ENCODE data around the gene ZNRD2.

The ZNRD2 gene

DNA sequence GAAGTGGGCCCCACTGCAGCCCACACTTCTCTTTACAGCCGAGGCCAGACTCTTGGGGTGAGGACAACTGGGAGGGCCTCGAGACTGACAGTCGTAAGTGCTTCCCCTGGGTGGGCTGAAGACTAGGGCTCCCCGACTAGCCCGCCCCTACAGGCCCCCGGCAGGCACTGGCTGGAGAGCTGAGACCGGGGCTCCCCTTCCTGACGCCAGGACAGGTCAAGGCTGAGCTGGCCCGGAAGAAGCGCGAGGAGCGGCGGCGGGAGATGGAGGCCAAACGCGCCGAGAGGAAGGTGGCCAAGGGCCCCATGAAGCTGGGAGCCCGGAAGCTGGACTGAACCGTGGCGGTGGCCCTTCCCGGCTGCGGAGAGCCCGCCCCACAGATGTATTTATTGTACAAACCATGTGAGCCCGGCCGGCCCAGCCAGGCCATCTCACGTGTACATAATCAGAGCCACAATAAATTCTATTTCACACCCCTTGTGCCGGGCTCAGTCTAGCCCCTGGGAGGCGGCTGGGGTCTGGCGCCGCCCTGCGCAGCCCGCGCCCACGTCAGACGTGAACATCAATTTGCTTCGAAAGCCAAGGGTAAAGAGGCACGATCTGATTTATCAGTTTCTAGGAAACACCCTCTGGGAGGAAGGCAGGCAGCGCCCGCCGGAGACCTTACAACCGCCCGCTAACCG is 31.9 kb upstream of the ZNRD2 start:
- ATAC-seq (no peak), DNase-seq (peak; percentile 5)

DNA sequence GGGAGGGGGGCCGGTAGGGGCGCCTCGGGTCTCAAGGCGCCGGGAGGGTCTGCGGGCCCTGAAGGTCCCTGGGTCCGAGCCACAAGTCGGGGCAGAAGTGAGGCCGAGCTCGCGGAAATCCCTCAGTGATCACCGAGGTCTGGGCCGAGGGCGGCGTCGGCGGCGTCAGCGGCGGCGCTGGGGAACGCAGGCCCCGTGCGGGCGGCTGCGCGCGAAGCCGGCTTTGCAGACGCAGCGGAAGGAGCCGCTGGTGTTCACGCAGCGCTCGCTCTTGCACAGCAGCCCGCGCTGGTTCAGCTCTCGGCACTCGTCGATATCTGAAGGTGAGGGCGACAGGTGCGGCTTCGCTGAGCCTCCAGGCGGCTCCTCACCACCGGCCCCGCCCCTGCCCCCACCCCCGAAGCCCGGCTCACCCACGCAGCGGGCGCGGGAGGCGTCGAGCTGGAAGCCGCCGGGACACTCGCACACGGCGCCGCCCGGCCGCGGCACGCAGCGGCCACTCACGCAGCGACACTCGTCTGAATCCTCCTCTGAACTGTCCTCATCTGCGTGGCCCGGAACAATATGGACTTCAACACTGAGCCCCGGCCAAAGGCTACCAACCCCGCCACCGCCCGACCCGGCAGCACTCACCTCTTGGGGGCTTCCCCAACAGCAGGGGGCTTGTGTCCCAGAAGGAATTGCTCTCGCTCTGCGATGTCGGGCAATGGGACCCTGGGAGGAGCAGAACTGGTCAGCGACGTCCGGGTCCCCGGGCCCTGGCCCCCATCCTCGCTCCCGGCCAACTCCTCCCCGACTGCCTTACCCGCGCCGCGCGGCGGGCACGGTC is 31.1 kb upstream of the ZNRD2 start:
- ATAC-seq = no peak
- no peak for DNase-seq

DNA sequence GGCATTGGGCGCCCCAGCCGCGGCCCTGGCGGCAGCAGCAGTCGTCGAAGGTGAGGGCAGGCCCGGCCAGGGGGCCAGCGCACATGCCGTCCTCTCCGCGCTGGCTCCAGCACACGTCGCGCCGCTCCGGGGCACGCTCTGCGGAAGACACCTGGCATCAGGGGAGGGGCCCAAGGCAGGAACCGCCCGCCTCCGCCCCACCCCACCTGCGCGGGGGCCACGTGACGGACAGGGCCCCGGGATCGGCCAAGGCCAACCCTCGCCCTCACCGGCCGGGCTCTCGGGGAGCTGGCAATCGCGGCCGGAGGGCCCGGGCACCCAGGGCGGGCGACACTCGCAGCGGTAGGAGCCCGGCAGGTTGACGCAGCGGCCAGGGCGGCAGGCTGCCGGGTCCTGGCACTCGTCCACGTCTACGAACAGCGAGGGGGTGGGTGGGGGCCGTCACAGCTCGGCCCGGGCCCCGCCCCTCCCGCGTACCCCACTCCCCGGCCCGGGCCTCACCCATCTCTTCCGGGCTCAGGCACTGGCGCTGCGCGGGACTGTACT is 30.5 kb upstream of the ZNRD2 start:
- DNase-seq = no peak
- ATAC-seq = peak; percentile 73

DNA sequence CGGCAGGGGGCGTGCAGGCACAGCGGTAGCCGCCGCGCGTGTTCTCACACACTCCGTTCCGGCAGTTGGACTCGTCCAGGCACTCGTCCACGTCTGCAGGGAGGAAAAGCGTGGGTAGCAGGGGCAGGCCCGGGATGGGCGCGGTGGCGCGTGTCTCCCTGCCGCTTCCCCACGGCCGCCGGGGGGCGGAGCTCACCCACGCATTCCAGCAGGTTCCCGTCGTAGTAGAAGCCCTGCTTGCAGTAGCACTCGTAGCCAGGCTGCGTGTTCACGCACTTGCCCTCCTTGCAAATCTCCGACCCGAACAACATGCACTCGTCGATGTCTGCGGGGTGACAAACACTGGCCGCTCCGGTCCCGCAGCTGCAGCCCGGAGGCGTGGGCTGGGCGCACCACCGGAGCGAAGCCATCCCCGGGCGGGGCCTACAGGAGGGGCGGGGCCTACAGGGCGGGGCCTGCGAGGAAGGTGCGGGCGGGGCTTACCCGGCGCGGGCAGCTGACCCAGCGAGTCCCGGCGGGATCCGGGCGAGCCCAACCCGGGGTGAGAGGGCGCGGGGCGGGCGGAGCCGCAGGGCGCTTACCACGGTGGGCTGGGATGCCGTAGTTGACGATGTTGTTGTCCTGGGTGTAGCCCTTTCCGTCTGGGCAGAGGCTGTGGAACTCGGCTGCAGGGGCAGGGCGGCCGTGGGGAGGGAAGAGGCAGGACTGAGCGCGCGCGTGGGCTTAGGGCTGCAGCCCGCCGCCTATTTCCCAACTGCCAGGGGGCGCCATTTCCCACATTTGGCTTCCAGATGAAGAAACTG is 29.8 kb upstream of the ZNRD2 start:
- DNase-seq = peak; percentile 96
- ATAC-seq = peak; percentile 90

DNA sequence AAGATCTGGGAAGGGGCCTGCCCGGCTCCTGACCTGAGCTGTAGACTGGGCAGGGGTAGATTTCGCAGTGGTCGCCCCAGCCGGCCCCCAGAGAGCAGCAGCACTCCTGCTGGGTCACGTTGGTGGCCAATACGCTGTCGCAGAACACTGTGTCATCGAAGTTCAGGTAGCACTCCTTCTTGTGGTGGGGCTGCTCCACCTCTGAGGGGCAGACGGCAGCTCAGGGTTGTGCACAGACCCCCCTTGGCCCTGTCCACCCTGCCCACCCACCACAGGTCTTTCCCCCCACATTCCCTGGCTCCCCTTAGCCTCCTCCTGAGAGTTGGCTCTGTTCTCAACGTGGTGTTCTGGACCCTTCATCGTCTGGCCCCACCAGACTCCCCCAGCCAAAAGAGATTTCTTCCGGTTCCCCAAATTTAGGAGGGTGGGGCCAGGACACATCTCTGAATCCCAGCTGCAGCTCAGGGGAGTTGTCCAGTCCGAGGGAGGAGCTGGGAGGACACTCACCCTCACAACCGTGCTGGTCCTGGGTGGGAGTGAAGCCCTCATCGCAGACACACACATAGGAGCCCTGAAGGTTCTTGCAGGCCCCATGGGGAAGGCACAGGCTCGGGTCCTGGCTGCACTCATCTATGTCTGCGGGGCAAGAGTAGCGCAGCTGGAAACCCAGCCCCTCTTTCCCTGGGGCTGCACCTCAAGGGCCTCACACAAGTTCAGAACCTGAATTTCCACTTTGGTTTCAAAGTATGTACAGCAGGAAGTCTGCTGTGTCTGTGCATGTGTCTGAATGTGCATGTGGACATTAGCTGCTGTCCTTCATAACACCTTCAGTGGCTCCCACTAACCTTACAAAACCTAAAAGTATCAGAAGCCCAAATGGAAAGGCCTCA is 28.9 kb upstream of the ZNRD2 start:
- DNase-seq = no peak
- no peak for ATAC-seq

DNA sequence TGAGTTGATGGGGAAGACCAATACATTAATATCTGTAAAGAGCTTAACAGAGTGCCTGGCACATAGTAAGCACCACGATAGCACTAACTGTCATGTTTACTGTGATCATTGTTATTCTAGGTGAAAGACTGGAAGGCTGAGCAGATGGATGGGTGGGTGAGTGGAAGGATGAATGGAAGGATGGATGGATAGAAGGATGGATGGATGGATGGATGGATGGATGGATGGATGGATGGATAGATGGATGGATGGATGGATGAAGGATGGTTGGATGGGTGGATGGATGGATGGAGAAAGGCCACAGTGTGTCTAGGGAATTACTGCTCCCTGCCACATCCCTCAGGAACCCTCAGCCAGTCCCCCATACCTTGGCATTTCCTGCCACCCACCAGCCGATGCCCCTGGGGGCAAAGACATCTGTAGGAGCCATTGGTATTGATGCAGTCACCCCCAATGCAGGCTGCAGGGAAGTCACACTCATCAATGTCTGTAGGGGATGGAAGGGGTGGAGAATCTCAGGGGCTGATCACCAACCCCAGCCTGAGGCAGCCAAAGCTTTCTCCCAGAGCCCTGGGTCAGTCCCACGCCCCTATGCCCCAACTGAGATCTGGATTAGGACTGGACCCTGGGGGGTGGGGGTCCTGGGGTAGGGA is 27.4 kb upstream of the ZNRD2 start:
- ATAC-seq = no peak
- DNase-seq = no peak

DNA sequence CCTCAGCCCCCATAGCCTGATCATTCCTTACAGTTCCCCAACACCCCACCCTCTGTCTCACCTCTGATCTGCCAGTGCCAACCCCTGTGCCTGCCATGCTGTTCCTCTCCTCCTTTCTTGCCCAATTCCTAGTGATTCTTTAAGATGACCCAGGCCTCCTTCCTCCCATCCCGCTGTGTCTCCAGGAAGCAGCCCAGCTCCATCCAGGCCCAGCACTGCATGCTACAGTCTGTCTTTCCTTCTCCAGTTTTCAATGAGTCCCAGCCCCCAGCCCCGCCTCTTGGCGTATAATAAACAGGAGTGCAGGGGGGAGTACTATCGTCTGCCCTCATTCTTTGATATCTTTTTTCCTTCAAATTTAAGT is 24.4 kb upstream of the ZNRD2 start:
- no peak for ATAC-seq
- DNase-seq = no peak

- DNase-seq = peak; percentile 99
- peak; percentile 85 for ATAC-seq
Observed at GRCh38 chr11:65546217-65546958, 23.9 kb upstream of the ZNRD2 start.

DNA sequence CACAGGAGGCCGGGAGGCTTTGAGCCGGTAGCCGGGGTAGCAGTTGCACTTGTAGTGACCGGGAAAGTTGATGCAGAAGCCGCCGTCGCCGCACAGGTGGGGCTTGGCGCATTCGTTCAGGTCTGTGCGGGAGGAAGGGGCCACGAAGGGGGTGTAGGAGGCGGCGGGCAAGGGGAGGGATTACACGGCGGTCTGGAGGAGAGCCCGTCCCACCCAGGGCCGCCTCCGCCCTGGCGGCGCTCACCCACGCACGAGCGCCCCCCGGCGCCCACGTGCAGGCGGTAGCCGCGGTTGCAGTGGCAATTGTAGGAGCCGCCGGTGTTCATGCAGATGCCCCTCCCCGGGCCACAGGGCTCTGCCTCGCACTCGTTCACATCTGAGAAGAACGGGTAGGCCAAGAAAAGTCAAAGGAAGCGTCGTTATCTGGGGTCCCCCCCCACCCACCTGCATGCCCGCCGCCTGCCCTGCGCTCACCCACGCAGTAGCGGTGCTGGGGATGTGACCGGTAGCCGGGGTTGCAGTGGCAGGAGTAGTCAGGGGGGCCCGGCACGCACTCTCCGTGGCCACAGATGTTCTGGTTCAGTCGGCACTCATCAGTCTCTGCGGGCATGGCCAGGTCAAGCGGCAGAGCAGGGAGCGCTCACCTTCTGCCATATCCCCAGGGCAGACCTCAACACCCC is 22.7 kb upstream of the ZNRD2 start:
- DNase-seq = no peak

GRCh38 chr11:65548395-65548794 is 21.9 kb upstream of the ZNRD2 start:
- no peak for DNase-seq
- no peak for ATAC-seq

More for the DNA sequence above, 22.7 kb upstream of the ZNRD2 start:
- ATAC-seq = no peak

DNA sequence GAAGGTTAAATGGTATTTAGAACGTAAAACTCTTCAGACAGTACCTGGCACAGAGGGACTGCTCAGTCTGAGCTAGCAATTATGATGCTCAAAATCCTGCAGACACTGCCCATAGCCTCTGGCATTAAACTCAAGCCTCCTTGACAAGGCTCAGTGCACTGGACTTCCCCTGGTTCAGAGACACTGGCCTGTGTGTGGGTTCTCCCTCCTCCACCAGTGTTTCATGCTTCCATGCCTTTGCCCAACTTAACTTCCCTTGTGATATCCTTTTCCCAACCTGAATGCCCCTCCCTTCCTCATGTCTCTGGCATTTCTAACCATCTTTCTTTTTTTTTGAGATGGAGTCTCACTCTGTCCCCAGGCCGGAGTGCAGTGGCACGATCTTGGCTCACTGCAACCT is 21.2 kb upstream of the ZNRD2 start:
- ATAC-seq (no peak), DNase-seq (no peak)

DNA sequence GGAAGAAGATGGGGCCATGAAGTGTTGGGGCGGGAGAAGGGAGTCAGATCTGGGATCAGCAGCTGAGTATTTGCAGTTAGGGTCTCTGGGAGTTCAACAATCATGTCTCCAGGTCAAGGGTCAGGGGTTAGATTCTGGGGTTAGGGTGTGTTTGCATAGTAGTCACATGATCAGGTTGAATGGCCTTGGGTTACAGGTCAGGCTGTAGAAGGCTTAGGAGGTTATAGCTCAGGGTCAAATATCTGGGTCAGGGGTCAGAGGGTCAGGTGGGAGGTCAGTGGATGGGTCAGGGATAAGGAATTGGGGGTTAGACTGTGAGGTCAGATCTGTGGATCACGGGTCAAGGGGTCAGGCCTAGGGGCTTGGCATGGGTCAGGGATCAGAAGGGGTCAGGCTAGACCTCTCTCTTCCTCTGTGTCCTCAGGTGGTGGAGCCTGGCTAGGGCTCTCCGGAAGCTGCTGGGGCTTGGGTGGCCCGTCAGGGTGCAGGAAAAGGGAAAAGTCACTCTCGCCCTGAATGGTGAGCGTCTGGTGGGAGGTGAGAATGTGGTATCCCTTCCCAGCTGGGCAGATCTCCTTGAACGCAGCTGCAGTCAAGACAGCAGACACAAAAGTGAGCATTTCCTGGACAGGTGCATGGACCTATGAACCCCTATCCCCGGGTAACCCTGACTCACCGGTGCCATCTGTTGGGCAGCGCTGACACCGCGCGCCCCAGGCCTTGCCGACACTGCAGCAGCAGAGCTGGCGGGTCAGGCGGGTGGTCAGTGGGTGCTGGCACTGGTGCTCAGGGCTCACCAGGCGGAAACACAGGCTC is 18.5 kb upstream of the ZNRD2 start:
- ATAC-seq (peak; percentile 54), DNase-seq (peak; percentile 79)

DNA sequence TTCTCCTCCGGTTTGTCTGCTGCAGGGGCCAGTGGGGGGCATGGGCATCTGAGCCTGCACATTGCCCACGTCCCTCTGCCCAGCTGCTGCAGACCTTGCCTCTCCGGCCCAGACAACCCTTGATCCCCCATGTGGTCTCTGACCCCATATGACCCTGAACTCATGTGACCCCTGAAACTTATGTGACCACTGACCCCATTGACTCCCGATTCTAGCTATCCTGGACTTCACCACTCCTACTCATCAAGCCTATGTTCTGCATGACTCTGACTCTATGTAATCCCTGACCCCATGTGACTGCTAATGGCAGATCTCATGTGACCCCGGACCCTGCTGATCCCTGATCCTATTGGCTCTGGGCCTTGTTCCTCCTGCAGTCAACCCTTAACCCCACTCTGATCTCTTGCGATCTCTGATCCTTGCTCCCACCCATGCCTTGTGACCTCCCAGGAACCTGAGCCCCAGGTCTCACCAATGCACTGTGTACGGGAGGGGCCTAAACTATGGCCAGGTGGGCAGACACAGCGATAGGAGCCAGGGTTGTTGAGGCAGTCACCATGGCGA is 17.8 kb upstream of the ZNRD2 start:
- ATAC-seq (no peak), DNase-seq (no peak)

DNA sequence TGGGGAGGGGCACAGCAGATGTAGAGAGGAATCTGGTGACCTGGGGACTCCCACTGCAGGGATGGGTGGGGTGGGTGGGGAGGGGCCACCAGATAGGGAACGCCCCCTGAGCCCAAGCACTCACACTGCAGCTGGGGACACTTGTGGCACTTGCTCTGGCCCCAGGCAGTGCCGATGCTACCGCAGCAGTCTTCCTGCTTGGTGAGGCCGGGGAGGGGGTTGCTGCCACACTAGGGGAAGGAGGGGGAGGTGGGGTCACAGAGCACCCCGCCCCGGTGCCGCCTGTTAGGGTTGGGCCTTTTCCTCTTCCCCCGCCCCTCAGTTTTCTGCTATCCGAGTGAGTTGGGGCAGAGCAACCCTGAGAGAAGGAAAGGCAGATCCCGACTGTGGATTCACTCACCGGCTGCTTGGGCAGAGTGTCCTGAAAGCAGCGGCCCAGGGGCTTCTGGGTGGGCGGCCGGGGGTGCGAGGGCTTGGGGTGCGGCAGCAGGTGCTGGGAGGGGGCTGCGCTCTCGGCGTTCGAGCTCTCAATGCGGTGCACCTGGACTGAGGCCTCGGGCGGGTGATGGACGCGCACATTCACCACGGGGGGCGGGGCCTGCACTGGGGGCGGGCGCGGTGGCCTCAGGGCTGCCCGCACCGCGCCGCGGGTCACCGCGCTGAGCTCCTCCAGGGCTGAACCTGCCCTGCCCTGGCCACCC is 16.8 kb upstream of the ZNRD2 start:
- ATAC-seq (peak; percentile 38), DNase-seq (peak; percentile 67)

GRCh38 chr11:65554057-65554818 is 16.0 kb upstream of the ZNRD2 start:
- no peak for ATAC-seq

DNA sequence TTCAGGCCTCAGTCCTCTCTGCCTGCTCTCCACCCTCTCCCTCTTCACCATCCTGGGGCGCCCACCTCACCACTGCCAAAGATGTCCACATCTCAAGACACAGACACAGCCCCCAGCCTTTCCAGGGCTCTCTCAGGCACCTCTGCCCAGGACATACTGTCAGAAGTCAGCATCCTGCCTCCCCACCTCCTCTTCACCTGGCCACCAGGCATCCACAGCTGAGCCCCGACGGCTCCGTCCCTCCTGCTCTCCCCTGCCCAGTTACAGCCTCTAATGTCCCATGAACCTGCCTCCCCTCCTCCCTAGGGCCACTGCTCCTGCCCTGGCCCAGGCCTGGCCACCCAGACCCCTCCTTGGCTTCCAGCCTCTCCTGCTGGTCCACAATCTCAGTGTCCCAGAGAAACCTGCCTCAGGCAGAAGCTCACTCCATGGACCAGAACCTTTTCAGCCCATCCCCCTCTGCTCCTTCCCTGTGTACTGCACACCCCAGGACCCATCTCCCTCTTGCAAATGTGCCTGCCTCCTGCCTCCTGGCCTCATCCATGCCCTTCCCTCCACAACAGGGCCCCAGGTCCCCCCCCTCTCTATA is 15.3 kb upstream of the ZNRD2 start:
- no peak for ATAC-seq

More at GRCh38 chr11:65554057-65554818, 16.0 kb upstream of the ZNRD2 start:
- DNase-seq = no peak

More for the DNA sequence above, 15.3 kb upstream of the ZNRD2 start:
- no peak for DNase-seq

All from stimulated activated naive CD8-positive, alpha-beta T cell treated with anti-CD3 and anti-CD28 coated beads, Interleukin-15, Interleukin-2, amounts not matched to agents 100 U/mL and 50 U/mL, for 24 hours (primary cell).